ENCODE data around the gene SNHG17.

Gene SNHG17

DNA sequence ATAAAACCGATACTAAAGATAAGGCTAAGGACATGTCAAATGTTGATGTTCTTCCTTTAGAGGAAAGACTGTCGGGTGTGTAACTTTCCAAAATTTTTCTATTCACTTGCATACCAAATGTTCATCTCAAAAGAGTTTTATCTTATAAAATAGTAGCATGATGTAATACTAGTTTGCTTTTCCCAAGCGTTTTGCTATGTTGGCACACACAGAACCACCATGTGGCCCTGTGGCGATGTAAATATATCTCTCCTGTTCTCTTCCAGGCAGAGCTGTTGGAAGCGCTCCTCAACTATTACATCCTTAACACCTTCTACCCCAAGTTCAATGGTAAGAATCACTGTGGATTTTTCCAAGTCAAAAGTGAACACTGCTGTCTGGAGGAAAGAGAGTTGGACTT is 62.3 kb downstream of the SNHG17 start:
- no peak for DNase-seq
